Right atrium auricular region (tissue), 2 donors: ENCODE data around the gene MFGE8. TPM values are rescaled to one million over a fixed set of nuclear protein-coding genes. Genes with fewer than 3 reads are reported as not detected.

Experiments
- DNase-seq: peaks from one replicate; pipeline ENCODE4 v3.0.0-alpha.2; 2019; ENCODE audit warnings: low spot score
- H3K27ac ChIP-seq, 2 donors: fragments of 200-600 bp; sonication (generic); 1 replicate in 1 of 2; 2 replicates in 1 of 2; pipeline ENCODE4 v1.5.1; 2016 to 2019
- H3K27me3 ChIP-seq, 2 donors: fragments of 200-600 bp; sonication (generic); one replicate each; pipeline versions ENCODE4 v1.5.1 to v1.6.0; 2017 to 2019
- H3K36me3 ChIP-seq: fragments of 200-600 bp; sonication (generic); one replicate; pipeline ENCODE4 v1.5.1; 2016
- H3K4me1 ChIP-seq, 2 donors: fragments of 200-600 bp; sonication (generic); one replicate each; pipeline versions ENCODE4 v1.5.1 to v1.6.0; 2017 to 2019
- H3K4me3 ChIP-seq, 2 donors: fragments of 200-600 bp; sonication (generic); 1 replicate in 1 of 2; 2 replicates in 1 of 2; pipeline ENCODE4 v1.5.1; 2017 to 2019; ENCODE audit warnings: mild to moderate bottlenecking in 1 of 2, moderate library complexity in 1 of 2
- H3K9me3 ChIP-seq, 2 donors: fragments of 200-600 bp; sonication (generic); one replicate each; pipeline ENCODE4 v1.5.1; 2019
- total RNA-seq, 2 donors: library from RNA; depleted of rRNA; stranded (reverse); fragments of >200 nt; gene quantifications; one replicate each; pipeline ENCODE4 v1.1.0, GENCODE V29; 2016
- TF ChIP-seq, protein P1 (sequence below), 2 donors: fragments of 200-600 bp; sonication (generic); IDR thresholded peaks; one replicate each; pipeline ENCODE4 v1.5.1; 2019; ENCODE audit warnings: antibody characterized with exemption in 2 of 2

Gene MFGE8
- total RNA-seq, 2 donors from 2014 or later: 341 to 552 TPM

DNA sequence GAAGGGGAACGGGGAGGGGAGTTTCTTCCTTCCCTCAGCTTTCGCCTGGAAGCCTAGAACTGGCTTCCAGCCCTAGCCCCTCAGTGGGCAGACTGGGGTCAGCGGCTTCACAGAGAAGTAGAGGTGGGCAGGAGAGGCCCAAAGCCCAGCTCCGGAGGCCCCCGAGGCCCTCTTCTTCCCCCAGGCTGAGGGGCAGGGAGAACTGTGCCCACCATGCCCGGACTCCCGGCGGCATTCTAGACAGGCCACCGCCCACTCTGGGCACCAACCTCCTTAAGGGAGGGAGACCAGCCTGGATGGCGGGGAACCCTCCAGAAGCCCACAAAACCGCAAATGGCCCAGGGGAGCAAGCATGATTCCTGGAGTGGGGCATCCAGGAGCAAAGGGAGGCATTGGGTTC lies 35.8 kb downstream of the MFGE8 start:
- no peaks in the 10 kb centered on the region for H3K4me1 ChIP-seq
- no peak overlapping the region for H3K27ac ChIP-seq
- H3K36me3 ChIP-seq: no peaks in the 10 kb centered on the region
- no peak for DNase-seq
- no peaks in the 10 kb centered on the region for H3K9me3 ChIP-seq
- H3K27me3 ChIP-seq: no peaks in the 10 kb centered on the region
- no peak overlapping the region for H3K4me3 ChIP-seq
- TF ChIP-seq, protein P1, sequence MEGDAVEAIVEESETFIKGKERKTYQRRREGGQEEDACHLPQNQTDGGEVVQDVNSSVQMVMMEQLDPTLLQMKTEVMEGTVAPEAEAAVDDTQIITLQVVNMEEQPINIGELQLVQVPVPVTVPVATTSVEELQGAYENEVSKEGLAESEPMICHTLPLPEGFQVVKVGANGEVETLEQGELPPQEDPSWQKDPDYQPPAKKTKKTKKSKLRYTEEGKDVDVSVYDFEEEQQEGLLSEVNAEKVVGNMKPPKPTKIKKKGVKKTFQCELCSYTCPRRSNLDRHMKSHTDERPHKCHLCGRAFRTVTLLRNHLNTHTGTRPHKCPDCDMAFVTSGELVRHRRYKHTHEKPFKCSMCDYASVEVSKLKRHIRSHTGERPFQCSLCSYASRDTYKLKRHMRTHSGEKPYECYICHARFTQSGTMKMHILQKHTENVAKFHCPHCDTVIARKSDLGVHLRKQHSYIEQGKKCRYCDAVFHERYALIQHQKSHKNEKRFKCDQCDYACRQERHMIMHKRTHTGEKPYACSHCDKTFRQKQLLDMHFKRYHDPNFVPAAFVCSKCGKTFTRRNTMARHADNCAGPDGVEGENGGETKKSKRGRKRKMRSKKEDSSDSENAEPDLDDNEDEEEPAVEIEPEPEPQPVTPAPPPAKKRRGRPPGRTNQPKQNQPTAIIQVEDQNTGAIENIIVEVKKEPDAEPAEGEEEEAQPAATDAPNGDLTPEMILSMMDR (IDR thresholded peaks at IDR 0.05): no peak

DNA sequence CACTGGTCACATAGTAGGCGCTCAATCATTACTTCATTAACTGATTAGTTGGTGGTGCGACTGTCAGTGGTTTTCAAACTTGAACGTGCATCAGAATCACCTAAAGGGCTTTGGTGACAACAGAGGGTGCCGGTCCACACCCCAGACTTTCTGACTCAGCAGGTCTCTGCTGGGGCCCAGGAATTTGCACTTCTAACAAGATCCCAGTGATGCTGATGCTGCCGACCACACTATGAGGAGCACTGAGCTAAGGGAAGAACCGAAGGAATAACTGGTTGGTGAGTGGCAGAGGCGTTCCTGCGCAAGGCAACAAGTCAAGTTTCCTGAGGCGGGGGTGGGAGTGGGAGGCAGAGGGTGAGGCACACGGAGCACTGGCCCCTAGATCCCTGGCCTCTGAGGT lies 36.6 kb downstream of the MFGE8 start:
- Histone ChIP-seq H3K4me1 (no peaks in the 10 kb centered on the region), H3K27me3 (no peaks in the 10 kb centered on the region), H3K9me3 (no peaks in the 10 kb centered on the region), H3K4me3 (no peak overlapping the region), H3K36me3 (no peaks in the 10 kb centered on the region), H3K27ac (no peak overlapping the region)
- no peak for DNase-seq
- TF ChIP-seq, protein P1 (IDR thresholded peaks at IDR 0.05): no peak

DNA sequence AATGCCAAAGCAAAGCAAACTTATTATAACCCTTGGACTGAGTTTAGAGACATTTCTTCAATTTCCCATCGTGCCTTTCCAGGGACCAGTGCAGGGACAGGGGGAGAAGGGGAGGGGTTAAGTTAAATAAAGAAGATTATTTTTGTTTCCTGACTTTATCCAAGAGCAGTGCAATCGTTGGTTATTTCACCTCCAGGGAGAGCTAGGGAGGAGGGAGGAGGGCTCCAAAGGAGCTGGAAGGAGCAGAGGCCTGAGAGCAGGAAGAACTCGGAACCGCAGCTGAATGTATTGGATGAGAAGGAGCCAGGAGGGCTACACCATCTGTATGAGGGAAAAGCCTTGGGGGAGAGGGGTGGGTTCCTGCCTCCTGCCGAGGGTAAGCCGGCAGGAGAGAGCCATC lies 38.5 kb downstream of the MFGE8 start:
- Histone ChIP-seq H3K4me1 (no peaks in the 10 kb centered on the region), H3K27ac (no peak overlapping the region), H3K4me3 (no peak overlapping the region), H3K9me3 (no peaks in the 10 kb centered on the region), H3K27me3 (no peaks in the 10 kb centered on the region), H3K36me3 (no peaks in the 10 kb centered on the region)
- no peak for DNase-seq
- TF ChIP-seq, protein P1 (IDR thresholded peaks at IDR 0.05): no peak

DNA sequence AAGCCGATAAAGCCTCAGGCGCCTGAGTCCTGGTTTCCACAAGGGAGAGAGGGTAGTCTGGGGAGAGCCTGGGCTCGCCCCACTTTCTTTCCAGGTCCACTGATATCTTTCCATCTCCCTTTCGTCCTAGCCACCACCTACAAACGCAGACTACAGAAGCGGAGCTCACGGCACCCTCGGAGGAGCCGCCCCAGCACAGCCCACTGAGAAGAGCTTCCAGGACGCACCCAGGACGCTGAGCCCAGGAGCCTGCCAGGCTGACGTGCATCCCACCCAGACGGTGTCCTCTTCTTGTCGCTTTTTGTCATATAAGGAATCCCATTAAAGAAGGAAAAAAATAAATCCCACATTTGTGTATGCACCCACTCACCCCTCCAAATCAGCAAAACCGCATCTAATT lies 38.9 kb downstream of the MFGE8 start:
- Histone ChIP-seq H3K4me3 (no peak overlapping the region), H3K27me3 (no peaks in the 10 kb centered on the region), H3K27ac (no peak overlapping the region), H3K9me3 (no peaks in the 10 kb centered on the region), H3K36me3 (no peaks in the 10 kb centered on the region), H3K4me1 (no peaks in the 10 kb centered on the region)
- TF ChIP-seq, protein P1 (IDR thresholded peaks at IDR 0.05): no peak
- DNase-seq: no peak

DNA sequence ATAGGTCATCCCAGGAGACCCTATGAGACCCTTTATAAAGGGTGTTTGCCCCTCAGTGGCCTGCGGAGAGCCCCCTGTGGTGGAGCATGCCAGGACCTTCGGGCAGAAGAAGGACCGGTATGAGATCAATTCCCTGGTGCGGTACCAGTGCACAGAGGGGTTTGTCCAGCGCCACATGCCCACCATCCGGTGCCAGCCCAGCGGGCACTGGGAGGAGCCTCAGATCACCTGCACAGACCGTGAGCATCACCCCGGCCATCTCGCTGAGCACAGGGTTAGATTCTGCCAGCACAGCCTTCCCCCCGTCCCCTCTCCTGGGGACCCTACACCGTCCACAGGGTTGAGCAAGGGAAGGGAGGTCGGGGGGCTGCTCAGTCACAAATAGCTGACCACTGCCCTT lies 39.4 kb downstream of the MFGE8 start:
- no peaks in the 10 kb centered on the region for H3K4me1 ChIP-seq
- DNase-seq: no peak
- H3K27ac ChIP-seq: no peak overlapping the region
- no peaks in the 10 kb centered on the region for H3K27me3 ChIP-seq
- no peaks in the 10 kb centered on the region for H3K9me3 ChIP-seq
- H3K4me3 ChIP-seq: no peak overlapping the region
- no peaks in the 10 kb centered on the region for H3K36me3 ChIP-seq
- TF ChIP-seq, protein P1 (IDR thresholded peaks at IDR 0.05): no peak

DNA sequence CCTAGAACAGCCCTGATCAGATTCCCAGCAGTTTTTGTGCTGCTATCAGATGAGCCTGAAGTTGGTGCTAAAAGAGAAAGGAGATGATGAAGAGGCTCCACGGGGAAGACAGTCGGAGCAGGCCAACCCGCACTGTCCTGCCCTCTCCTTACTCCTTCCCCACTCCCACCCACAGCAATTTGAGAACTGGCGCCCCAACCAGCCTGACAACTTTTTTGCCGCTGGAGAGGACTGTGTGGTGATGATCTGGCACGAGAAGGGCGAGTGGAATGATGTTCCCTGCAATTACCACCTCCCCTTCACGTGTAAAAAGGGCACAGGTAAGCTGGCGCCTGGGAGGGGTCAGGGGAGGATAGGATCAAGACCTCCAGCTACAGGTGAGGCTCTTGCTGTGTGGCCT lies 40.5 kb downstream of the MFGE8 start:
- DNase-seq: no peak
- TF ChIP-seq, protein P1 (IDR thresholded peaks at IDR 0.05): no peak
- H3K4me3 ChIP-seq: no peak overlapping the region
- H3K27ac ChIP-seq: no peak overlapping the region
- no peaks in the 10 kb centered on the region for H3K4me1 ChIP-seq
- no peaks in the 10 kb centered on the region for H3K9me3 ChIP-seq
- H3K27me3 ChIP-seq: no peaks in the 10 kb centered on the region
- H3K36me3 ChIP-seq: no peaks in the 10 kb centered on the region
